Measurements from ENCODE around the gene ZNF646.
"Not testable (repeated sequence)": the region's sequence is repeated elsewhere in the genome, so short reads cannot be mapped to it uniquely, and the experiment has no call there.

DNA sequence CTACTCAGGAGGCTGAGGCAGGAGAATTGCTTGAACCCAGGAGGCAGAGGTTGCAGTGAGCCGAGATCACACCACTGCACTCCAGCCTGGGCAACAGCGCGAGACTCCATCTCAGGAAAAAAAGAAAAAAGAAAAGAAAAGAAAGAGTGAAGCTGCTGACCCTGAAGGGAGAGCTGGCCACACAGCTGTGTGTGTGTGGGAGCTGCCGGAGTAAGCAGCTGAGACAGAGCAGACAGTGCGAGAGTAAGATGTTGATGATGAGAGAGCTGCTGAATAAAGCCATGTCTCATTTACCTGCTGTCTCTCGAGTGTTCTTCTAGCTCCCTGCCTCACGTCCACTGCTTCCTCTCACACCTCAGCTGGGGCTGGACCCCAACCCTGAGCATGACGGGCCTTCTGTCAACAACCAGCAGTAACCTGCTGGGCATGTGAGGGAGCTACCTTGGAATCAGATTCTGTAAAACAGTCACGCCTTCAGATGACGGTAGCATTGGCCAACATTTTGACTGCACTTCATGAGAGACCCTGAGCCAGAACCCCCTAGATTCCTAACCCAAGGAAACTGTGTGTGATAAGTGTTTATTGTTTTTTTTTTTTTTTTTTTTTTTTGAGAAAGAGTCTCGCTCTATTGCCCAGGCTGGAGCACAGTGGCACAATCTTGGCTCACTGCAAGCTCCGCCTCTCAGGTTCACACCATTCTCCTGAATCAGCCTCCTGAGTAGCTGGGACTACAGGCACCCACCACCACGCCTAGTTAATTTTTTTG, 26.8 kb downstream of the ZNF646 start:
- TF ChIP-seq, protein P1, sequence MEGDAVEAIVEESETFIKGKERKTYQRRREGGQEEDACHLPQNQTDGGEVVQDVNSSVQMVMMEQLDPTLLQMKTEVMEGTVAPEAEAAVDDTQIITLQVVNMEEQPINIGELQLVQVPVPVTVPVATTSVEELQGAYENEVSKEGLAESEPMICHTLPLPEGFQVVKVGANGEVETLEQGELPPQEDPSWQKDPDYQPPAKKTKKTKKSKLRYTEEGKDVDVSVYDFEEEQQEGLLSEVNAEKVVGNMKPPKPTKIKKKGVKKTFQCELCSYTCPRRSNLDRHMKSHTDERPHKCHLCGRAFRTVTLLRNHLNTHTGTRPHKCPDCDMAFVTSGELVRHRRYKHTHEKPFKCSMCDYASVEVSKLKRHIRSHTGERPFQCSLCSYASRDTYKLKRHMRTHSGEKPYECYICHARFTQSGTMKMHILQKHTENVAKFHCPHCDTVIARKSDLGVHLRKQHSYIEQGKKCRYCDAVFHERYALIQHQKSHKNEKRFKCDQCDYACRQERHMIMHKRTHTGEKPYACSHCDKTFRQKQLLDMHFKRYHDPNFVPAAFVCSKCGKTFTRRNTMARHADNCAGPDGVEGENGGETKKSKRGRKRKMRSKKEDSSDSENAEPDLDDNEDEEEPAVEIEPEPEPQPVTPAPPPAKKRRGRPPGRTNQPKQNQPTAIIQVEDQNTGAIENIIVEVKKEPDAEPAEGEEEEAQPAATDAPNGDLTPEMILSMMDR (IDR thresholded peaks at IDR 0.05; ENCODE audit: borderline replicate concordance, extremely low read depth, low read length, poor library complexity, severe bottlenecking) = not testable (repeated sequence)
- TF ChIP-seq EZH2 (IDR thresholded peaks at IDR 0.05; ENCODE audit: borderline replicate concordance, low read depth, low read length, severe bottlenecking) = not testable (repeated sequence)
